Liver (tissue), 9 donors: ENCODE measurements around the gene TRMT2A. TPM values are rescaled to one million over a fixed set of nuclear protein-coding genes. Genes with fewer than 3 reads are reported as not detected.

Source experiments
- DNase-seq: peaks from one replicate; pipeline ENCODE4 v3.0.0-alpha.2; 2017; ENCODE audit warnings: low spot score
- H3K27ac ChIP-seq, 2 donors: one replicate each; pipeline ENCODE4 v1.7.0; 2013; ENCODE audit warnings: inconsistent platforms in 2 of 2, low read length in 2 of 2, control low read depth in 1 of 2, low read depth in 1 of 2, mild to moderate bottlenecking in 1 of 2
- H3K27me3 ChIP-seq, 4 donors: one replicate each; pipeline versions ENCODE4 v1.6.1 to v1.7.0; 2013; ENCODE audit warnings: low read length in 3 of 4, inconsistent platforms in 1 of 4, mild to moderate bottlenecking in 1 of 4, moderate library complexity in 1 of 4; ENCODE audit not compliant: control insufficient read depth in 4 of 4, insufficient read depth in 4 of 4
- H3K36me3 ChIP-seq, 4 donors: one replicate each; pipeline versions ENCODE4 v1.6.1 to v1.7.0; 2013; ENCODE audit warnings: low read length in 3 of 4, mild to moderate bottlenecking in 3 of 4, low read depth in 1 of 4, moderate library complexity in 1 of 4; ENCODE audit not compliant: control insufficient read depth in 4 of 4, insufficient read depth in 3 of 4
- H3K4me1 ChIP-seq, 4 donors: one replicate each; pipeline versions ENCODE4 v1.6.1 to v1.7.0; 2013; ENCODE audit warnings: low read length in 3 of 4, mild to moderate bottlenecking in 3 of 4, moderate library complexity in 1 of 4; ENCODE audit not compliant: control insufficient read depth in 4 of 4, insufficient read depth in 4 of 4
- H3K4me3 ChIP-seq, 3 donors: one replicate each; pipeline versions ENCODE4 v1.6.1 to v1.7.0; 2013; ENCODE audit warnings: low read length in 3 of 3, control low read depth in 1 of 3, low read depth in 1 of 3, mild to moderate bottlenecking in 1 of 3
- H3K9ac ChIP-seq, 2 donors: one replicate each; pipeline ENCODE4 v1.7.0; 2013; ENCODE audit warnings: low read length in 2 of 2, mild to moderate bottlenecking in 2 of 2, moderate library complexity in 2 of 2, control low read depth in 1 of 2, low read depth in 1 of 2
- H3K9me3 ChIP-seq, 4 donors: one replicate each; pipeline versions ENCODE4 v1.6.1 to v1.7.0; 2013; ENCODE audit warnings: low read length in 3 of 4; ENCODE audit not compliant: control insufficient read depth in 4 of 4
- CTCF ChIP-seq: fragments of 150-350 bp; IDR thresholded peaks from 2 replicates; pipeline ENCODE4 v1.5.1; 2017; ENCODE audit warnings: improper control_type of control experiment, low read depth, low read length; ENCODE audit not compliant: missing input control
- EGR1 ChIP-seq, 2 donors: IDR thresholded peaks; 2 replicates each; pipeline ENCODE4 v1.6.1; 2016 to 2018; ENCODE audit warnings: antibody characterized with exemption in 2 of 2, low read depth in 2 of 2
- FOXA1 ChIP-seq: IDR thresholded peaks from 2 replicates; pipeline ENCODE4 v1.6.1; 2016; ENCODE audit warnings: antibody characterized with exemption
- FOXA2 ChIP-seq: IDR thresholded peaks from 2 replicates; pipeline ENCODE4 v1.6.1; 2016; ENCODE audit warnings: antibody characterized with exemption
- GABPA ChIP-seq, 2 donors: IDR thresholded peaks in 1 of 2; conservative IDR thresholded peaks in 1 of 2; 2 replicates each; pipeline ENCODE4 v1.6.1; 2016; ENCODE audit warnings: antibody characterized with exemption in 2 of 2, mild to moderate bottlenecking in 1 of 2, moderate library complexity in 1 of 2
- HNF4A ChIP-seq, 2 donors: conservative IDR thresholded peaks; 2 replicates each; pipeline ENCODE4 v1.6.1; 2016; ENCODE audit warnings: antibody characterized with exemption in 2 of 2, mild to moderate bottlenecking in 2 of 2
- HNF4G ChIP-seq: IDR thresholded peaks from 2 replicates; pipeline ENCODE4 v1.6.1; 2016; ENCODE audit warnings: antibody characterized with exemption
- JUND ChIP-seq, 2 donors: IDR thresholded peaks; 2 replicates each; pipeline ENCODE4 v1.6.1; 2016; ENCODE audit warnings: antibody characterized with exemption in 2 of 2
- MAX ChIP-seq: IDR thresholded peaks from 2 replicates; pipeline ENCODE4 v1.6.1; 2016; ENCODE audit warnings: antibody characterized with exemption
- NR2F2 ChIP-seq: IDR thresholded peaks from 2 replicates; pipeline ENCODE4 v1.6.1; 2016; ENCODE audit warnings: antibody characterized with exemption
- RAD21 ChIP-seq, 2 donors: IDR thresholded peaks; 2 replicates each; pipeline ENCODE4 v1.6.1; 2016; ENCODE audit warnings: antibody characterized with exemption in 2 of 2, mild to moderate bottlenecking in 2 of 2
- RXRA ChIP-seq, 2 donors: IDR thresholded peaks; 2 replicates each; pipeline ENCODE4 v1.6.1; 2017 to 2018; ENCODE audit warnings: antibody characterized with exemption in 2 of 2, mild to moderate bottlenecking in 1 of 2
- SP1 ChIP-seq: IDR thresholded peaks from 2 replicates; pipeline ENCODE4 v1.6.1; 2018; ENCODE audit warnings: antibody characterized with exemption, mild to moderate bottlenecking
- TAF1 ChIP-seq: conservative IDR thresholded peaks from 2 replicates; pipeline ENCODE4 v1.6.1; 2016; ENCODE audit warnings: antibody characterized with exemption, mild to moderate bottlenecking
- YY1 ChIP-seq: IDR thresholded peaks from 2 replicates; pipeline ENCODE4 v1.6.1; 2016; ENCODE audit warnings: antibody characterized with exemption, mild to moderate bottlenecking
- WGBS: extraction: QIAGEN DNeasy Blood & Tissue Kit; methylation state at CpG from one replicate; pipeline ENCODE4 v1.1.7; 2013; 5-methylcytosine and 5-hydroxymethylcytosine counted together
- polyA plus RNA-seq, 2 donors: library from polyadenylated mRNA; stranded (reverse) in 1 of 2; unstranded in 1 of 2; fragments of 200-250 nt in 1 of 2; fragments of >200 nt in 1 of 2; fragmentation: Nextera tagmentation in 1 of 2; extraction: Ambion mirVana in 1 of 2; gene quantifications; one replicate each; pipeline versions ENCODE4 v1.2.1 to v1.2.3, GENCODE V29; 2013 to 2015
- total RNA-seq, 2 donors: library from RNA; depleted of rRNA; stranded (reverse); fragments of >200 nt; gene quantifications; one replicate each; pipeline ENCODE4 v1.2.3, GENCODE V29; 2014
- TF ChIP-seq, protein P1 (sequence below): IDR thresholded peaks from 2 replicates; pipeline ENCODE4 v1.6.1; 2016; ENCODE audit warnings: antibody characterized with exemption
- TF ChIP-seq, protein P2 (sequence below): IDR thresholded peaks from 2 replicates; pipeline ENCODE4 v1.6.1; 2016; ENCODE audit warnings: antibody characterized with exemption, mild to moderate bottlenecking
- TF ChIP-seq, protein P3 (sequence below): IDR thresholded peaks from 2 replicates; pipeline ENCODE4 v1.6.1; 2016; ENCODE audit warnings: antibody characterized with exemption
- donor health status: healthy.
- donor health status: healthy.
- donor health status: healthy.
- donor health status: healthy.
- donor health status: healthy.

TRMT2A gene
- total and polyA plus RNA-seq, 4 donors = 19.9 to 32.9 (median 25.2) TPM

DNA sequence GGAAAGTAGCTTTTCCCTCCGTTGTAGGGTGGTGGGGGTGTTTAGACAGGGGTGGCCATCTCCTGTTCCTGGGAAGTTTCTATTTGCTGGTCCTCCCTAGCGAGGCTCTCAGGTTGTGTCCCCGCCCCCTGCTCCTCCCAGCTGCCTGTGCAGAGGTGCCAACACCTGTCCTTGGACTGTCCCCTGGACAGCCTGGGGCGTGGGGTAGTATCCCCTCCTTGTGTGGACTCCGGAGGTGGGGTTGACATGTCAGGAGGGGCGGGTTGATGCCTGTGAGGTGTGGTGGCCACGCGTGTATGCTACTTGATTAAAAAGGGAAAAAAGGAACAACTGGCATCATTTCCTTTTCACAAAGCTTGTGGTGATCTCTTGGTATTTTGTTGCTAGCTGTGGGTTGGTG lies 15.4 kb downstream of the TRMT2A start:
- no peaks in the 10 kb centered on the region for H3K27me3 ChIP-seq
- H3K36me3 ChIP-seq = peaks cover 7 to 28% (median 17%) of the 10 kb centered on the region in 4 donors
- no peaks in the 10 kb centered on the region for H3K9me3 ChIP-seq
- 43% methylated on average over 8 of the region's 8 CpGs for WGBS
- peak overlapping the region in 1 of 2 donors; percentile 56 for H3K27ac ChIP-seq
- H3K9ac ChIP-seq = no peak overlapping the region
- TF ChIP-seq HNF4G (peak; percentile 11), FOXA2 (no peak), SP1 (no peak), EGR1 (IDR thresholded peaks at IDR 0.05; ENCODE audit: low read depth in 2 of 2) (no peak), RXRA (IDR thresholded peaks at IDR 0.05) (peak in 1 of 2 donors; percentile 39), GABPA (IDR thresholded peaks at IDR 0.05 in 1 of 2, conservative IDR thresholded peaks at IDR 0.05 in 1 of 2) (no peak), TAF1 (no peak), NR2F2 (no peak), FOXA1 (no peak), CTCF (no peak), JUND (IDR thresholded peaks at IDR 0.05) (no peak), HNF4A (conservative IDR thresholded peaks at IDR 0.05) (peak; percentile 65 to 71), MAX (no peak), YY1 (peak; percentile 30), RAD21 (IDR thresholded peaks at IDR 0.05) (no peak)
- TF ChIP-seq, protein P1, sequence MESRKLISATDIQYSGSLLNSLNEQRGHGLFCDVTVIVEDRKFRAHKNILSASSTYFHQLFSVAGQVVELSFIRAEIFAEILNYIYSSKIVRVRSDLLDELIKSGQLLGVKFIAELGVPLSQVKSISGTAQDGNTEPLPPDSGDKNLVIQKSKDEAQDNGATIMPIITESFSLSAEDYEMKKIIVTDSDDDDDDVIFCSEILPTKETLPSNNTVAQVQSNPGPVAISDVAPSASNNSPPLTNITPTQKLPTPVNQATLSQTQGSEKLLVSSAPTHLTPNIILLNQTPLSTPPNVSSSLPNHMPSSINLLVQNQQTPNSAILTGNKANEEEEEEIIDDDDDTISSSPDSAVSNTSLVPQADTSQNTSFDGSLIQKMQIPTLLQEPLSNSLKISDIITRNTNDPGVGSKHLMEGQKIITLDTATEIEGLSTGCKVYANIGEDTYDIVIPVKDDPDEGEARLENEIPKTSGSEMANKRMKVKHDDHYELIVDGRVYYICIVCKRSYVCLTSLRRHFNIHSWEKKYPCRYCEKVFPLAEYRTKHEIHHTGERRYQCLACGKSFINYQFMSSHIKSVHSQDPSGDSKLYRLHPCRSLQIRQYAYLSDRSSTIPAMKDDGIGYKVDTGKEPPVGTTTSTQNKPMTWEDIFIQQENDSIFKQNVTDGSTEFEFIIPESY = no peak
- TF ChIP-seq, protein P2, sequence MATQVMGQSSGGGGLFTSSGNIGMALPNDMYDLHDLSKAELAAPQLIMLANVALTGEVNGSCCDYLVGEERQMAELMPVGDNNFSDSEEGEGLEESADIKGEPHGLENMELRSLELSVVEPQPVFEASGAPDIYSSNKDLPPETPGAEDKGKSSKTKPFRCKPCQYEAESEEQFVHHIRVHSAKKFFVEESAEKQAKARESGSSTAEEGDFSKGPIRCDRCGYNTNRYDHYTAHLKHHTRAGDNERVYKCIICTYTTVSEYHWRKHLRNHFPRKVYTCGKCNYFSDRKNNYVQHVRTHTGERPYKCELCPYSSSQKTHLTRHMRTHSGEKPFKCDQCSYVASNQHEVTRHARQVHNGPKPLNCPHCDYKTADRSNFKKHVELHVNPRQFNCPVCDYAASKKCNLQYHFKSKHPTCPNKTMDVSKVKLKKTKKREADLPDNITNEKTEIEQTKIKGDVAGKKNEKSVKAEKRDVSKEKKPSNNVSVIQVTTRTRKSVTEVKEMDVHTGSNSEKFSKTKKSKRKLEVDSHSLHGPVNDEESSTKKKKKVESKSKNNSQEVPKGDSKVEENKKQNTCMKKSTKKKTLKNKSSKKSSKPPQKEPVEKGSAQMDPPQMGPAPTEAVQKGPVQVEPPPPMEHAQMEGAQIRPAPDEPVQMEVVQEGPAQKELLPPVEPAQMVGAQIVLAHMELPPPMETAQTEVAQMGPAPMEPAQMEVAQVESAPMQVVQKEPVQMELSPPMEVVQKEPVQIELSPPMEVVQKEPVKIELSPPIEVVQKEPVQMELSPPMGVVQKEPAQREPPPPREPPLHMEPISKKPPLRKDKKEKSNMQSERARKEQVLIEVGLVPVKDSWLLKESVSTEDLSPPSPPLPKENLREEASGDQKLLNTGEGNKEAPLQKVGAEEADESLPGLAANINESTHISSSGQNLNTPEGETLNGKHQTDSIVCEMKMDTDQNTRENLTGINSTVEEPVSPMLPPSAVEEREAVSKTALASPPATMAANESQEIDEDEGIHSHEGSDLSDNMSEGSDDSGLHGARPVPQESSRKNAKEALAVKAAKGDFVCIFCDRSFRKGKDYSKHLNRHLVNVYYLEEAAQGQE = no peak
- TF ChIP-seq, protein P3, sequence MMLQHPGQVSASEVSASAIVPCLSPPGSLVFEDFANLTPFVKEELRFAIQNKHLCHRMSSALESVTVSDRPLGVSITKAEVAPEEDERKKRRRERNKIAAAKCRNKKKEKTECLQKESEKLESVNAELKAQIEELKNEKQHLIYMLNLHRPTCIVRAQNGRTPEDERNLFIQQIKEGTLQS = no peak
- H3K4me3 ChIP-seq = no peak overlapping the region
- DNase-seq = no peak
- H3K4me1 ChIP-seq = peaks cover 0 to 31% (median 18%) of the 10 kb centered on the region in 4 donors
